ENCODE measurements around the gene CAPZB.

DNA sequence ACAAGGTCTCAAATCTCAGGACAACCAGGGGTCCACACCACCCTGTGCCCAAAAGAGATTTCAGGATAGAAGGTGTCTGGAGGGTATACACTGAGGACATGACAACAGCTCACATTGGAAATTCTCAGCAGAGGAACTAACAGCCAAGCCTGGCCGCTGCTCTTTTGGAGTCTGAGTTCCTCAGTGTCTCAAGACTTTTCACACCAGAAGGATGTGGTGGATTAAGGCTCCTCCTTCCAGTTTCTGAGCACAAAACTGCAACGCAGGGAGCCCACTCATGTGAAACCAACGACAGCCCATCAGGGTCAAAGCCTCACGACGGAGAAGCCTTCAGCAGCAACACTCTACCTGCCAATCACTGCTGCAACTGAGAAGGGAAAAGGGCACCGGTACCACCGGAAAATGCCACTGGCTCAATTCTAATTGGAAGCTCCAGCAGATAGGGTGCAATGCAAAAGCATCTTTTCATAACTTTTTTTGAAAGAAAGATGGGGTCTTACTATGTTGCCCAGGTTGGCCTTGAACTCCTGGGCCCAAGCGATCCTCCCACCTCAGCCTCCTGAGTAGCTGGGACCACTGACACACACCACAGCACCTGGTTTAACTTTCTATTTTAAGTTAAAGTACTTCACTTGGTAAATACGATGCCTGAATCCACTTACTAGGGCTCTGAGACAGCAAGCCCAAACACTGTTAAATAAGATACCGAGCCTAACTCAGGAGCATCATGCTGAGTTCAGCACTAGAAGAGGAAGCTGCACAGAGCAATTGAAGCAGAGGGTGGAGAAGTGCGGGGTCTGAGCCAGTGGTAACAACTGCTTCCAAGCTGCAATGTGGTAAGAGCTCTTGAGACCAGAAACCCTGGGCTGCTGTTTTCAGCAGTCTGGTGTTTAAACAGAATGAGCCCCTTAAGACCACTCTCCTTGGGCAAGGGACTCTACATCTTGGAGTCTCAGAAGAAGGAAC lies 7.8 kb downstream of the CAPZB start:
- TF ChIP-seq, protein P1, sequence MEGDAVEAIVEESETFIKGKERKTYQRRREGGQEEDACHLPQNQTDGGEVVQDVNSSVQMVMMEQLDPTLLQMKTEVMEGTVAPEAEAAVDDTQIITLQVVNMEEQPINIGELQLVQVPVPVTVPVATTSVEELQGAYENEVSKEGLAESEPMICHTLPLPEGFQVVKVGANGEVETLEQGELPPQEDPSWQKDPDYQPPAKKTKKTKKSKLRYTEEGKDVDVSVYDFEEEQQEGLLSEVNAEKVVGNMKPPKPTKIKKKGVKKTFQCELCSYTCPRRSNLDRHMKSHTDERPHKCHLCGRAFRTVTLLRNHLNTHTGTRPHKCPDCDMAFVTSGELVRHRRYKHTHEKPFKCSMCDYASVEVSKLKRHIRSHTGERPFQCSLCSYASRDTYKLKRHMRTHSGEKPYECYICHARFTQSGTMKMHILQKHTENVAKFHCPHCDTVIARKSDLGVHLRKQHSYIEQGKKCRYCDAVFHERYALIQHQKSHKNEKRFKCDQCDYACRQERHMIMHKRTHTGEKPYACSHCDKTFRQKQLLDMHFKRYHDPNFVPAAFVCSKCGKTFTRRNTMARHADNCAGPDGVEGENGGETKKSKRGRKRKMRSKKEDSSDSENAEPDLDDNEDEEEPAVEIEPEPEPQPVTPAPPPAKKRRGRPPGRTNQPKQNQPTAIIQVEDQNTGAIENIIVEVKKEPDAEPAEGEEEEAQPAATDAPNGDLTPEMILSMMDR (IDR thresholded peaks at IDR 0.05), result no peak
- TF ChIP-seq POLR2A (IDR thresholded peaks at IDR 0.05), result peak; percentile 26 to 44
